Tongue (tissue), 2 donors: Measurements from ENCODE around the gene ATL2. TPM values are rescaled to one million over a fixed set of nuclear protein-coding genes. Genes with fewer than 3 reads are reported as not detected.
A peak's percentile ranks its signal among the peaks of the same experiment; 100 is the strongest.
"Not testable (repeated sequence)": the region's sequence is repeated elsewhere in the genome, so short reads cannot be mapped to it uniquely, and the experiment has no call there.

Source experiments
- DNase-seq: peaks from one replicate; pipeline ENCODE4 v3.0.0-alpha.2; 2015
- total RNA-seq: library from RNA; depleted of rRNA; stranded (reverse); fragments of >200 nt; gene quantifications from one replicate; pipeline ENCODE4 v1.2.3, GENCODE V29; 2014

Gene ATL2
- total RNA-seq, 1 donor from 2014 or later = 183 TPM

- DNase-seq = no peak
Observed at GRCh38 chr2:38323623-38324022, 53.5 kb downstream of the ATL2 start.

DNA sequence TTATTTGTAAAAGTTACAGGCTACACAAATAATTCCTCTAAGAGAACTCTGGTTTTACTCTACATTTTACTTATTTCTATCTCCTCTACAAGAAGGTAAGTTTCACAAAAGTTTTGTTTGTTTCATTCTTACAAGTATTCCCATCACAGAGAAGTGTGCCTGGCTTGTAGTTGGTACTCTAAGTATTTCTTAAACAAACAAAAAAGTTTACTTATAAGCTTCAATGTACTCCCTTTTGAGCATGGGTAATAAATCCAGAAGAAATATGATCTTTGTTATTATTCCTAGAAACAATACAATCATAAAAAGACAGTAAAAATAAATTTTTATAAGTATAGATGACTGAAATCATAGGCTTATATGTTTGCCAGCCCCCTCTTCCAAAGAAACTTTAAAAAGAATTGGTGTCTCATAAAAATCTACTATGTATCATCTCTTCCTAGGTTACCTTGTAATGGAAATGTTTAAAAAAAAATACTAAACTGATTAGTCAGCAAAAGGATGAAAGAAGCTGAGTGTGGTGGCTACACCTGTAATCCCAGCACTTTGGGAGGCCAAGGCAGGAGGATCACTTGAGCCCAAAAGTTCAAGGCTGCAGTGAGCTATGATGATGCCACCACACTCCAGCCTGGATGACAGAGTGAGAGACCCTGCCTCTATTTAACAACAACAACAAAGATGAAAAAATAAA, 54.7 kb downstream of the ATL2 start:
- DNase-seq = no peak

DNA sequence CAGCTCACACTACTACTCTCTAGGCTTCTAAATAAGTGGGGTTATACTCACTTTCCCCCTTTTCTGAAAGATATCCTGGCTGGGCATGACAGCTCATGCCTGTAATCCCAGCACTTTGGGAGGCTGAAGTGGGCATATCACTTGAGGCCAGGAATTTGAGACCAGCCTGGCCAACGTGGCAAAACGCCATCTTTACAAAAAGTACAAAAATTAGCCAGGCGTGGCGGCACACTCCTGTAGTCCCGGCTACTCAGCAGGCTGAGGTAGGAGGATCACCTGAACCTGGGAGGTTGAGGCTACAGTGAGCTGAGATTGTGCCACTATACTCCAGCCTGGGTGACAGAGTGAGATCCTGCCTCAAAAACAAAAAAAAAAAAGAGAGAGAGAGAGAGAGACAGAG, 57.8 kb downstream of the ATL2 start:
- not testable (repeated sequence) for DNase-seq

- no peak for DNase-seq
Observed at GRCh38 chr2:38317725-38318124, 59.3 kb downstream of the ATL2 start.

GRCh38 chr2:38315707-38316333, 61.3 kb downstream of the ATL2 start:
- DNase-seq = peak; percentile 83

DNA sequence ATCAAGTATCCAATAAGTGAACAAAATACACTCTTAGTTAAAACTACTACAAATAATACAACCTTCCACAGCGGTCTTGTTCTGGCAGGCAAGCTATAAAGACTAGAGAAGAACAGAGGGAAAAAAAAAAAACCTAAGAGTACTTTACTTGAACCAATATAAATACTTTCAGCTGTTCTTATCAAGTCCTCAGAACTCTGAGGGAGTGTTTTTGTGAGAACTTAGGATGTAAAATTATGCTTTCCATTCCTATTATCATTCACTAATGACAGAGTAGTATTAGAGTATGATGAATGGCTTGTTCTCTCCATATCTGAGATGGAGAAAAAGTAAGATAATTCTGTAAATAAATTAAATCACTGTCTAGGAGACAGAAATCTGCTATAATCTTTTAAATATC, 68.3 kb downstream of the ATL2 start:
- no peak for DNase-seq

- no peak for DNase-seq
Observed at GRCh38 chr2:38301969-38302702, 74.9 kb downstream of the ATL2 start.

GRCh38 chr2:38301340-38301968, 75.6 kb downstream of the ATL2 start:
- DNase-seq = no peak

- no peak for DNase-seq
Observed at GRCh38 chr2:38298539-38298938, 78.5 kb downstream of the ATL2 start.

GRCh38 chr2:38296197-38296780, 80.8 kb downstream of the ATL2 start:
- no peak for DNase-seq

GRCh38 chr2:38294597-38294996, 82.5 kb downstream of the ATL2 start:
- DNase-seq = no peak

DNA sequence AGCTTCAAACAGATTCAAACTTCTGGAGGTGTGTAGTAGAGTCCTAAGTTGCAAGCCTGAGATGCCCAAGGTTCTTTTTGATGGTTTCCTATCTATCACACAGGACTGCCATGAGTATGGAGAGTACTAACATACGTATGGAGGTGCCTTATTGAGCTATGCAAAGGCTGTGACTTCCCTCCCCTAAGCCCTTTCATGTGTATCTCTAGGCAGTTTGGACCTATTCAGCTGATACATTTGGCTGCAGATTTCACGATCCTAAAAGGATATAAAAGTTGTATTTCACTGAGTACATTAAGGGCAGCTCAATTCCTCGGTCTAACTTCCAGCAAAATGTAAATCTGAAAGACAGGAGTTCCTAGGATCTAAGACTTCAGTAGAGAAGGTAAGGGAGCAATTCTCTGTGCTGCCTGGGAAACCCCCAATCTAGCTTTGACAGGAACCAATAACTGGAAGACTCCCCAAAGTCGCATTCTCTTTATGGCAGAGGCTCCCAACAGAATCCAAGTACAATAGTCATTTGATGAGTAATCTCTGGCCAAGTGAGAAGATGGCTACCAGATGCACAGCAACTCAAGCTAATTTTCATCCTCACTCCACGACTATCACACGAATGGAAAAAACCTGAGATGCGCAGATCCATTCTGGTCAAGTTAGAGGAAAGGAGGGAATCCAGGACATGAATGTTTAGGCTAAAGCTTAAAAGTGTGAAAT, 83.8 kb downstream of the ATL2 start:
- DNase-seq = no peak

DNA sequence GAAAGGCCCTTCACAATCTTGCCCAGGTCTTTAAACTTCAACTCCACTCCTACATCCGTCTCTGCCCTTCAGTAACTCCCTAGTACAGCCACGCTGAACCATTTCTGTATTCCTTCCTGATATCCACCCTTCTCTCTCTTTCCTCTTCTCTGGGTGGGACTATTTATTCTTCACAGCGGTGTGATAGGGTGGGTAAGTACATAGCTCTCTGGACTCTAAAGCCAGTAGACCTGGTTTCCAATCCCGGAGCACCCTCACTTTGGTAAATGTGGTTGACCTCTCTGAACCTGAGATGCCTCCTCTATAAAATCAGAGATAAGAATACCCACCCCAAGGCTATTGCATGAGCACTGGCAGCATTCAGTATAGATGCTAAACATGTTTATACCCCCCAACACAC, 86.7 kb downstream of the ATL2 start:
- no peak for DNase-seq

DNA sequence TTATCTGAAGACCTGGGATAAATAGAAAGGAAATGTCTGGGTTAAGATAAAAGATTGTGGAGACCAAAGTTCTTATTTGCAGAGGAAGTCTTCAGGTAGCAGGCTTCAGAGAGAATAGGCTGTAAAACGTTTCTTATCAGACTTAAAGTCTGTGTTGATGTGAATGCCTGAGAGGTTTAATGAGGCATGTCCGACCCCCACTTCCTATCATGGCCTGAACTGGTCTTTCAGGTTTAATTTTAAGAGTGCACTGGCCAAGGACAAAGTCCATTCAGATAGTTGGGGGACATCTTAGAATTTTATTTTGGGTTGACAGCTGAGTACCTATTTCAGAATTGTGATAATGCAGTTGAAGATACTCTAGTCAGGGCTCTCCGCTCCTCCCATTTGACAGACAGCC, 92.1 kb downstream of the ATL2 start:
- no peak for DNase-seq

GRCh38 chr2:38281095-38281742, 95.9 kb downstream of the ATL2 start:
- no peak for DNase-seq

GRCh38 chr2:38279201-38279600, 97.9 kb downstream of the ATL2 start:
- DNase-seq = no peak

- not testable (repeated sequence) for DNase-seq
Observed at GRCh38 chr2:38278117-38278438, 99.0 kb downstream of the ATL2 start.

DNA sequence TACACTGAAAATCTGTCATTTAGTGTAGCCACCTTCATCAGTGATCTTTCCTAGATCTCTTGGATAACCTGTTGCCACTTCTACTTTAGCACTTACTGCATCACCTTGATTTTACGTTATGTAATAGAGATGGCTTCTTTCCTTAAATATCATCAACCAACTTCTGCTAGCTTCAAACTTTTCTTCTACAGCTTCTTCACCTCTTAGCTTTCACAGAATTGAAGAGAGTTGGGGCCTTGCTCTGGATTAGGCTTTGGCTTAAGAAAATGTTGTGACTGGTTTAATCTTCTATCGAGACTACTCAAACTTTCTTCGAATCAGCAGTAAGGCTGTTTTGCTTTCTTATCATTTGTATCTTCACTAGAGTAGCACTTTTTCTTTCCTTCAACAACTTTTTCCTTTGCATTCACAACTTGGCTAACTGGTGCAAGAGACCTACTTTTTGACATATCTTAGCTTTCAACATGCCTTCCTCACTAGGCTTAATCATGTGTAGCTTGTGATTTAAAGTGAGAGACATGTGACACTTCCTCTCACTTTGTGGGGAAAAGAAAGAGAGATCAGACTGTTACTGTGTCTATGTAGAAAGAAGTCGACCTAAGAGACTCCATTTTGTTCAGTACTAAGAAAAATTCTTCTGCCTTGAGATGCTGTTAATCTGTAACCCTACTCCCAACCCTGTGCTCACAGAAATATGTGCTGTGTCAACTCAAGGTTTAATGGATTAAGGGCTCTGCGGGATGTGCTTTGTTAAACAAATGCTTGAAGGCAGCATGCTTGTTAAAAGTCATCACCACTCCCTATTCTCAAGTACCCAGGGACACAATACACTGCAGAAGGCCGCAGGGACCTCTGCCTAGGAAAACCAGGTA, 99.6 kb downstream of the ATL2 start:
- peak; percentile 48 for DNase-seq

DNA sequence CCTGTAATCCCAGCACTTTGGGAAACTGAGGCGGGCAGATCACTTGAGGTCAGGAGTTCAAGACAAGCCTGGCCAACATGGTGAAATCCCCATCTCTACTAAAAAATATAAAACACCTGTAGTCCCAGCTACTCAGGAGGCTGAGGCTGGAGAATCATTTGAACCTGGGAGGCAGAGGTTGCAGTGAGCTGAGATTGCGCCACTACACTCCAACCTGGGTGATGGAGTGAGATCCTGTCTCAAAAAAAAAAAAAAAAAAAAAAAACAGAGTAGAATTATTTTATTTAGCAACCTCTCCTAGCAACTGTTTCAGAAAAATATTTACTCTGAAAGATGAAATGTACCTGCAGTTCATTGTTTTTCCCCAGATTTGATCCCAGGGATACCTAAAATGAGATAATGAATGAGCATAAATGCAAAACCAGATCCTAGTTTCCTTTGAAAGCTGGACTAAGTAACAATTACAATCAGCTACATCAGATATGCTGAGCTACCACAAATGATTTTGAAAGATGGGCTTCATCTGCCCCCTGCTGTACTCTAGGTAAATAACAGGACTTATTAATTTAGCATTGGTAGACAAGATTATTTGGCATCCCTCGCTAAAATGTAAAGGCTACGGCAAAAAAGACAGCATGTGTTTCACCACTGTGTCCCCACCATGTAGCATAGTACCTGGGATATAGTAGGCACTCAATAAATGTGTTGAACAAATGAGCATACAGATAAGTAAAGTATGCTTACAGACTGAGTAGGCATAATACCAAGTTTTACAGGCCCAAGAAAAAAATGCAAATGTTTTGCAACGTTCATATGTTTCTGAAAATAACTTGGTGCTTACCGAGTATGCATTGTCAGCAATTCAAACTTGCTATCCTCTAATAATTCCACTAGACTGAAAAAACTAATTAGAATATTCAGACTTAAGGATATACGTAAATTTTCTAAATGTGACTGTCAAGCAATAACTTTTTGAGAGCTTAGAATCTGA, 102.5 kb downstream of the ATL2 start:
- DNase-seq = peak; percentile 88
